GM15510 (cell line): ENCODE data around the gene BRI3BP.

Experiments used
- POLR2A ChIP-seq: IDR thresholded peaks from 3 replicates; pipeline ENCODE4 v1.6.1; 2011; ENCODE audit warnings: borderline replicate concordance; ENCODE audit not compliant: insufficient read length; ENCODE audit errors: extremely low read depth

The BRI3BP gene

DNA sequence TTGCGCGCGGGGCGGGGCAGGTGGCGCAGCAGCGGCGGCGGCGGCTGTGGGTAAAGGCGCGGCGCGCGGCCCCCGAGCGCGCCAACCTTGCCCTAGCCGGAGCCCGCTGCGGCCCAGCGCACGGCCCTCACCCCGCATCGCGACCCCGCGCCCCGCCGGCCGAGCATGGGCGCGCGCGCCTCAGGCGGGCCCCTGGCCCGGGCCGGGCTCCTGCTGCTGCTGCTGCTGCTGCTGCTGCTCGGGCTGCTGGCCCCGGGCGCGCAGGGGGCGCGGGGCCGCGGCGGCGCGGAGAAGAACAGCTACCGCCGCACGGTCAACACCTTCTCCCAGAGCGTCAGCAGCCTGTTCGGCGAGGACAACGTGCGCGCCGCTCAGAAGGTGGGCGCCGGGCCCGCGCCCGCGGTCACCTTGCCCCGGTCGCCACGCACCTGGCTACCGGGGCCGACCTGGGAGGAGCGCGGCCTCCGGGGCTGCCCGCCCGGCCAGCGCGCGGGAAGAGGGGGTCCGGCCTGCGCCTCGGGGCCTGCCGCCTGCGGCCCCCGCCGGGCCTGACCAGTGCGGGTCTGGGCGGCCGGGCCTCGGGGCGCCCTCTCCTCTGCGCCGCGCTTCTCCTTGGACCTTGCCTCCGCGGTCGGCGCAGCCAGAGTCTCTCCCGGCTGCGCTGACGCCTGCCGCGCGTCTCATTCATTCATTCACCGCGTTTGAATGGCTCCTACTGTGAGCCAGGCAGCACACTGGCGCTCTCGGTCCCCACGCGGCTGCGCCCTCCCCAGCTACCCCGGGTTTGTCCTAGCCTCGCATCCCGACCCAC is at the start of gene BRI3BP:
TSS of gene BRI3BP (plus strand) at position 20 of the 811 bp plus-strand sequence. CDS start at position 166, 146 bp downstream.
- TF ChIP-seq POLR2A: peak; percentile 74

GRCh38 chr12:124946447-124946793 is 47.0 kb upstream of the BRI3BP start:
- no peak for TF ChIP-seq POLR2A

DNA sequence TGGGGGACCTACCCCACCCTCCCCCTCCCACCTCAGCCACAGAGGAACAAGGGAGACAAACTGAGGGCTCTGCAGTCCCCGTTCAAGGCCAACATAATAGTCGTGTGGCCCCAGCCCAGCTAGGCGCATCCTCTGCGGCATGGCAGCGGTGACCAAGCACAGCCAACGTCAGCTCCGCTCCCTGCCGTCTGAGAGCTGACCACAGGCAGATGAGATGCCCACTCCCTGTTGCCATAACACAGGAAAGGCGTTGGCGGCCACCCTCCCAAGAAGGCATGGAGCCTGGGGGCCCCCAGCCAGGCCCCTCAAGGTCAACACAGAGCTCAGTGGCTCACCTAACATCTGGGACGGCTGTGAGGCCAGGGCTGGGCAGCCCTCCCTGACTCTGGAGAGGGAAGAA is 46.4 kb upstream of the BRI3BP start:
- TF ChIP-seq POLR2A: no peak

DNA sequence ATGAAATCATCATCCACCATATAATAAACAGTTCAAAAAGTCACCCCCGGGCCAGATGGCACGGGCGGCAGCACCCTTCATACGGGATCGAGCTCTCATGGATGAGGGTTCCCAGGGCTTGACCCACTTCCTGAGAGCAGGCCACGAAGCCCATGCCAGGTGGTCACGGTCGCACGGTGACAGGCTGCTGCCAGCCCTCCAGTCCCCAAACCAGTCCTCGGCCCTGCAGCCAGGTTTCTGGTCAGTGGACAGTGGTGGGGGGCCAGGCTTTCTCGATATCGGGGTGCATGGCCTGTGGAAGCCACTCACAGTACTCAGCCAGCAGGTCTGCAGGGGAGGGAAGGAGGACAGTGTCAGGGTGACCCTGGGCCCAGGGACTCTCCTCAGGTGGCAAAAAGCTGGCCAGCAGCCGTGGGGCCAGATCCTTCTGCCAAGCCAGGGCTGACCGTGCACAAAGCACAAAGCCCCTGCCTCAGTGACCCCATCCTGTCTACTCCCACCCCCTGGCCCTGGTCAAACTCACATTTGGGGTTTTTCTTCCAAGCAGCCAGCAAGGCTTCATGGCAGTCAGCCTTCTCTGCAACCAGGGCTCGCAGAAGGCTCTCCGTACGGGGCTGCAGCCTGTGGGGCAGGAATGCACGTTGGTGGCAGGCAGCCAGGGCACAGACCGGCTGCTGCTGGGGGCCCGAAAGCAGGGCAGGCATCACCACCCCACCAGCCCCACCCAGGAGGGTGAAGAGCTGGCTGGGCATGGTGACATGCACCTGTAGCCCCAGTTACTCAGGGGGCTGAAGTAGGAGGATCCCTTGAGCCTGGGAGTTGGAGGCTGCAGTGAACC is 45.7 kb upstream of the BRI3BP start:
- TF ChIP-seq POLR2A: no peak

DNA sequence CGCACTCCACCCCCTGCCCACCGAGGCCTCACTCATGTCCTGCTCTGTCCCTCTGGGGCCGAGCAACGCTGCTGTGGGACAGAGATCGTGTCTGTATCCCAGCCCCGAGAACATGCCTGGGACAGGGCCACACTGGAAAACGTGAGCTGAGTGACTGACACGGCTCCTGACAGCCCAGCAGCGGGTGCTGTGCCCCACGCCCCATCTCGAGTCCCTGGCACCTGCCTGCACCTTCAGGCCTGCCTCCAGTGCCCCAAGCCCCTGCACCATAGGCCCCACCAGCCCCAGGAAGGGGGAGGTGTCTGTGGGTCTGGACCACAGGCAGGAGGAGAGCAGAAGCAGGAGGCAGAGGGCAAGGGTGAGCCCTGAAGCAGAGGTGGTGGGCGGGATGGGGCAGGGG is 44.4 kb upstream of the BRI3BP start:
- no peak for TF ChIP-seq POLR2A

GRCh38 chr12:124949779-124950728 is 43.4 kb upstream of the BRI3BP start:
- TF ChIP-seq POLR2A: no peak

- TF ChIP-seq POLR2A: no peak
These were observed 41.1 kb upstream of the BRI3BP start for GRCh38 chr12:124952295-124952694.

GRCh38 chr12:124952801-124953200 is 40.6 kb upstream of the BRI3BP start:
- no peak for TF ChIP-seq POLR2A

DNA sequence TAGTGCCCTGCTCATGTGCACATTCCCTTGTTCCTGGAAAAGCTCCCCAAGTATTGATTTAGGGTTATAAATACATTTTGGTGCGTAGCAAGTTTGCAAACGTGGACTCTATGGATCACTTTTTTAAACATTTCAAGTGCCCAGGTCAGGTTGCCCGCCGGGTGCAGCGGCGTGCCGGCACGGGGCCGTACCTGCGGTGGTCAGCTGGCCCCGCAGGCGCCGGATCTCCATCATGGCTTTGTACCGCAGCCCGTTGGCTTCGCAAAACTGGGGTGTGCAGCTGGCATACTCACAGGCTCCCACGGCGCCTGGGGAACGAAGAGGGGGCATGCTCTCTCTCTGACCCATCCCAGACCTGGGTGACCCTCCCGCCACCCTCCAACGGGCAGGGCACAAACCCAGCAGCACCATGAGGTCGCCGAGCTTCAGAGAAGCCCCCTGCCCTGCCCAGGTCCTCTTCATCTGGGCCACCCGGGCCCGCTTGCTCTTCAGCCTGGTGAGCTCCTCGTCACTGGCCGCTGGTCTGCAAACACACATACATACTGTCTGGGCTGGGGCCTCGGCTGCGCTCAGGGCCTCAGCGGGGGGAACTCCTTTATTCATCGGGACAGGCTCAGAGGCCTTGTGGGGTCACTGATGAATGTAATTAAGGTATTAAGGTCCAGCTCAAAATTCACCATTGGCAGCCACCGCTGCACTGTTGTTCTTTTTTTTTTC is 39.6 kb upstream of the BRI3BP start:
- no peak for TF ChIP-seq POLR2A

DNA sequence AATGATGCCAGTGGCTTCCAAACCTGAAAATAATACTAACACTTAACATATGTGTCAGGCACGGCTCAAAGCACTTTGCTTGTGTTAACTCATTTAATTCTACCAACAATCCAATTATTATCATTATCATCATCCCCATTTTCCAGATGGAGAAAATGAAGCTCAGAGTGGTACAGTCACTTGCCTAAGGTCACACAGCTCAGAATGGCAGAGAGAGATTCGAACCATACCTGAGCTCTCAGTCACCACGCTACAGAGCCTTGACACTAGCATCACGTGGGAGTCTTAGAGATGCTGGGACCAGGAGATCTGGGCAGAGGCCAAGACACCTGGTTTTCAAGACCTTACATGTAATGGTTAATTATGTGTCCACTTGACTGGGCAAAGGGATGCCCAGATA is 38.7 kb upstream of the BRI3BP start:
- no peak for TF ChIP-seq POLR2A

- TF ChIP-seq POLR2A: no peak
These were observed 36.9 kb upstream of the BRI3BP start for GRCh38 chr12:124956571-124956970.

DNA sequence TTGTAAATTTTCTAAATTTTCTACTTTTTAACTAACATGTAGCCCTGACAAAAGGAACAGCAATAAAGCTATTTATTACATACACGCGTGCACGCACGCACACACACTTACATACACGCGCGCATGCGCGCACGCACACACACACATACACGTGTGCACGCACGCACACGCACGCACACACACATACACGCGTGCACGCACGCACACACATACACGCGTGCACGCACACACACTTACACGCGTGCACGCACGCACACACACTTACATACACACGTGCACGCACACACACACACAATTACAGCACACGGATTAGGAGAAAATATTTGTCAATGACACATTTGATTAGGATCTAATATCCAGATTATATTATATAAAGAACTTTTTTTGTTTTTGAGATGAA is 32.4 kb upstream of the BRI3BP start:
- TF ChIP-seq POLR2A: no peak

DNA sequence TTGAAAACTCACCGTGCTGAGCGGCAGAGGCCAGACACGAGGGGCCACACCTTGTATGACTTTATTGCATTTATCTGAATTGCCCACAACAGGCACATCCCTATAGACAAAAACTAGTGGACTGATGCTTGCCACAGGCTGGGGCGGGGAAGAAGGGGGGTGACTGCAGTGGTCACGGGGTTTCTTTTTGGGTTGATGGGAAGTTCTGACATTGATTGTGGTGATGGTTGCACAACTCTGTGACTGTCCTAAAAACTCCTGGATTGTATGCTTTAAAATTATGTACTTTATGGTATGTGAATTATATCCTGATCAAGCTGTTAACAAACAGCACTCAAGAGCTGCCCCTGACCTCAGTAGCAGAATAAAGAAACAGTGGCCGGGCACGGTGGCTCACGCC is 30.2 kb upstream of the BRI3BP start:
- no peak for TF ChIP-seq POLR2A

GRCh38 chr12:124964251-124964650 is 29.2 kb upstream of the BRI3BP start:
- no peak for TF ChIP-seq POLR2A
